Adrenal gland (tissue), 5 donors: ENCODE measurements around the gene PPP2R2D.

Experiments used
- CTCF ChIP-seq, 6 experiments: fragments of 450-650 bp in 4 of 6; fragments of 200-600 bp in 2 of 6; sonication (generic) in 1 of 6; IDR thresholded peaks; 1 replicate in 5 of 6; 2 replicates in 1 of 6; pipeline versions ENCODE4 v1.5.1 to v1.8.0; 2016 to 2021; ENCODE audit warnings: antibody characterized with exemption in 6 of 6, mild to moderate bottlenecking in 2 of 6, moderate library complexity in 1 of 6
- POLR2A ChIP-seq, 2 donors: fragments of 450-650 bp; IDR thresholded peaks; one replicate each; pipeline ENCODE4 v1.6.1; 2017; ENCODE audit warnings: antibody characterized with exemption in 2 of 2, mild to moderate bottlenecking in 2 of 2, moderate library complexity in 1 of 2
- donor health status: DM: no; HTN: no; CAD: no.

GRCh38 chr10:131875501-131875900, 25.3 kb upstream of the PPP2R2D start:
- TF ChIP-seq POLR2A (IDR thresholded peaks at IDR 0.05) (no peak), CTCF (IDR thresholded peaks at IDR 0.05) (no peak)
